Common myeloid progenitor, CD34-positive (primary cell): ENCODE results near the gene GALNT1.
A peak's percentile ranks its signal among the peaks of the same experiment; 100 is the strongest.

Experiments
- CTCF ChIA-PET: fragments of 350-600 bp; sonication (Branson Sonifier 250); formaldehyde crosslinking; loops from one replicate; lab custom pipeline; 2021; ENCODE audit warnings: antibody characterized with exemption; lab: Charles Lee
- POLR2A ChIA-PET: fragments of 350-600 bp; sonication (Branson Sonifier 250); formaldehyde crosslinking; loops from one replicate; lab custom pipeline; 2021; ENCODE audit warnings: antibody characterized with exemption; lab: Charles Lee
- DNase-seq, 3 donors: peaks; one replicate each; pipeline versions ENCODE4 v3.0.0 to v3.0.0-alpha.2; 2013
- H3K27ac ChIP-seq, 2 experiments: 1 replicate in 1 of 2; 2 replicates in 1 of 2; pipeline ENCODE4 v1.7.0; 2013; ENCODE audit warnings: inconsistent platforms in 2 of 2, low read length in 2 of 2, mild to moderate bottlenecking in 2 of 2, low read depth in 1 of 2, moderate library complexity in 1 of 2; ENCODE audit not compliant: severe bottlenecking in 2 of 2, insufficient read depth in 1 of 2, poor library complexity in 1 of 2
- H3K27me3 ChIP-seq, 5 experiments: replicated peaks in 2 of 5; 1 replicate in 3 of 5; 2 replicates in 2 of 5; pipeline versions ENCODE4 v1.6.1 to v1.7.0; 2013; ENCODE audit warnings: low read length in 4 of 5, mild to moderate bottlenecking in 2 of 5, moderate library complexity in 2 of 5, inconsistent platforms in 1 of 5; ENCODE audit not compliant: insufficient read depth in 5 of 5, control insufficient read depth in 4 of 5
- H3K36me3 ChIP-seq, 4 experiments: 1 replicate in 2 of 4; 2 replicates in 2 of 4; pipeline versions ENCODE4 v1.6.1 to v1.7.0; 2013; ENCODE audit warnings: low read length in 3 of 4, control low read depth in 1 of 4, mild to moderate bottlenecking in 1 of 4; ENCODE audit not compliant: control insufficient read depth in 4 of 4, insufficient read depth in 4 of 4
- H3K4me1 ChIP-seq, 4 experiments: 1 replicate in 3 of 4; 2 replicates in 1 of 4; pipeline versions ENCODE4 v1.6.1 to v1.7.1; 2013; ENCODE audit warnings: low read length in 3 of 4, mild to moderate bottlenecking in 3 of 4, control low read depth in 1 of 4, inconsistent platforms in 1 of 4, moderate library complexity in 1 of 4; ENCODE audit not compliant: control insufficient read depth in 4 of 4, insufficient read depth in 4 of 4; ENCODE audit errors: control extremely low read depth in 1 of 4
- H3K4me3 ChIP-seq, 7 experiments: 1 replicate in 4 of 7; 2 replicates in 3 of 7; pipeline versions ENCODE4 v1.5.1 to v1.7.0; 2013; ENCODE audit warnings: mild to moderate bottlenecking in 7 of 7, low read length in 6 of 7, moderate library complexity in 6 of 7, inconsistent platforms in 2 of 7, low read depth in 2 of 7, control low read depth in 1 of 7; ENCODE audit not compliant: insufficient read depth in 4 of 7, control insufficient read depth in 1 of 7; ENCODE audit errors: extremely low read depth in 1 of 7
- H3K9me3 ChIP-seq, 5 experiments: 1 replicate in 4 of 5; 2 replicates in 1 of 5; pipeline versions ENCODE4 v1.6.1 to v1.7.1; 2013; ENCODE audit warnings: low read length in 4 of 5, mild to moderate bottlenecking in 2 of 5, inconsistent platforms in 1 of 5, low read depth in 1 of 5, moderate library complexity in 1 of 5; ENCODE audit not compliant: control insufficient read depth in 4 of 5, insufficient read depth in 2 of 5; ENCODE audit errors: control extremely low read depth in 1 of 5
- WGBS: methylation state at CpG from one replicate; pipeline ENCODE4 v1.1.5; 2013; ENCODE audit not compliant: insufficient coverage; 5-methylcytosine and 5-hydroxymethylcytosine counted together

The GALNT1 gene

GRCh38 chr18:35703043-35703688, 121.6 kb downstream of the GALNT1 start:
- H3K9me3 ChIP-seq = no peaks in the 10 kb centered on the region
- POLR2A ChIA-PET = no interaction called here
- H3K27ac ChIP-seq = no peak overlapping the region
- H3K27me3 ChIP-seq = no peaks in the 10 kb centered on the region
- no peak for DNase-seq
- CTCF ChIA-PET = no interaction called here
- no peak overlapping the region for H3K4me3 ChIP-seq
- peaks cover 13 to 46% (median 27%) of the 10 kb centered on the region in 4 experiments for H3K36me3 ChIP-seq
- no peaks in the 10 kb centered on the region for H3K4me1 ChIP-seq

GRCh38 chr18:35705988-35706387, 124.4 kb downstream of the GALNT1 start:
- H3K27me3 ChIP-seq = no peaks in the 10 kb centered on the region
- ChIA-PET POLR2A (no interaction called here), CTCF (no interaction called here)
- no CpG with 5 or more reads among the region's 10 CpGs for WGBS
- H3K27ac ChIP-seq = no peak overlapping the region
- H3K4me1 ChIP-seq = no peaks in the 10 kb centered on the region
- H3K9me3 ChIP-seq = no peaks in the 10 kb centered on the region
- peaks cover 10 to 48% (median 26%) of the 10 kb centered on the region in 4 experiments for H3K36me3 ChIP-seq
- no peak for DNase-seq
- H3K4me3 ChIP-seq = no peak overlapping the region

DNA sequence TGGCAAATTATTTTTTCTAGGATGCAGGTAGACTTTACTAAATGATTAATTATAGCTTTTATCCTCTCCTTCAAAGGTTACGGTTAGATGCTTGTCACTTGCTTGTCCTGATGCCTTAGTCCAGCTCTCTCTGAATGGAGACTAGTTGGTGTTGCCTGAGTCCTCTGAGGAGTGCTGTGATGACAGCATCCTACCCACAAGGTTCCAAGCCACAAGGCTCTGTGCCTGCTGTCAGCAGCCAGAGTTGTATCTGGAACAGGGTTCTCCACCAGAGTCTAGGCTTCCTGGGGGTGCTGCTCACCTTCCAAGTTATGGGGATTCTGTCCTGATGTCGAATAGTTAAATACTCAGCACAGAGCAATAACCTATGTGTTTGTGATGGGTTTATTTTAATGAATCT, 125.7 kb downstream of the GALNT1 start:
- no peak for DNase-seq
- ChIA-PET CTCF (no interaction called here), POLR2A (no interaction called here)
- Histone ChIP-seq H3K27ac (no peak overlapping the region), H3K9me3 (peaks cover 0 to 2% (median 0%) of the 10 kb centered on the region in 5 experiments), H3K27me3 (no peaks in the 10 kb centered on the region), H3K4me1 (no peaks in the 10 kb centered on the region), H3K36me3 (peaks cover 10 to 57% (median 27%) of the 10 kb centered on the region in 4 experiments), H3K4me3 (no peak overlapping the region)
- no CpG with 5 or more reads among the region's 2 CpGs for WGBS

- Histone ChIP-seq H3K36me3 (peaks cover 13 to 59% (median 28%) of the 10 kb centered on the region in 4 experiments), H3K27me3 (no peaks in the 10 kb centered on the region), H3K4me1 (no peaks in the 10 kb centered on the region), H3K9me3 (peaks cover 0 to 2% (median 0%) of the 10 kb centered on the region in 5 experiments), H3K4me3 (no peak overlapping the region), H3K27ac (no peak overlapping the region)
- DNase-seq = no peak
- POLR2A ChIA-PET = no interaction called here
- WGBS = 100% methylated on average over 2 of the region's 6 CpGs
- CTCF ChIA-PET = no interaction called here
These were observed 126.1 kb downstream of the GALNT1 start for GRCh38 chr18:35707674-35708073.

DNA sequence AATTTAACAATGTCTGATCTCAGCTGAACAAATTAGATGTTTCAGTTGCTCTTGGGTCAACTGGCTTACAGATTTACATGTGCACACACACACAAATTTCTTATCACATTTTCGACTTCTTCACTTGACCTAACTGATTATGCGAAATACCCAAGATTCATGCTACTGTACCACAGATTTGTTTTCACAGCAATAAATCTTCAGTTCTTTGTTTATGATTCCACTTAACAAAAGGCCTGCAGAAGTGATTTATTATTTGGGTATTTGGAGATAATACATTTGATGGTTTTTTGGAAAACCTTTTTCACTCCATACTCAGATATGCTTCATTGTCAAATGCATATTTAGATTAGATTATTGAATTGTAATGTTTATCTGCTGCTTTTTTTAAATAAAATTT, 129.0 kb downstream of the GALNT1 start:
- Histone ChIP-seq H3K4me3 (no peak overlapping the region), H3K4me1 (no peaks in the 10 kb centered on the region), H3K27ac (no peak overlapping the region), H3K36me3 (peaks cover 11 to 41% (median 22%) of the 10 kb centered on the region in 4 experiments), H3K9me3 (peaks cover 0 to 10% (median 2%) of the 10 kb centered on the region in 5 experiments), H3K27me3 (no peaks in the 10 kb centered on the region)
- ChIA-PET POLR2A (no interaction called here), CTCF (no interaction called here)
- WGBS = 100% methylated on average over 1 of the region's 2 CpGs
- no peak for DNase-seq

DNA sequence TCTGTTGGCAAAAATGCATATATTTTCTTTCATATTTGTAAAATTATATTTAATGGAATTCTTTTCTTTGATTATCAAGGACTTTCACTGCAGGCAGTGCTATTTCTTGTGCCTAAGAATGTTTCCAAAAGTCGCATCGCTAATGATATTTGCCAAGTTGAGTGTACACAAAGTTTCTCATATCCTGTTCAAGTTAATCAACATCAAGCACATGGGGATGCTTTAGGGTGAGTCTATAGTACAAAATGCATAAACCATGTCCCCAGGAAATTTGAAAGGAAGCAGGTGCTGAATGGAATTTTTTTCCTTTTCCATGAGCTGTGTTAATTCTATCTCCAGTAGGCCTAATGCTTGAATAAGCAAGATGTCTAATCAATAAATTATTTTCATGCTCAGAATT, 129.7 kb downstream of the GALNT1 start:
- H3K36me3 ChIP-seq = peaks cover 7 to 36% (median 19%) of the 10 kb centered on the region in 4 experiments
- no peak overlapping the region for H3K4me3 ChIP-seq
- H3K4me1 ChIP-seq = no peaks in the 10 kb centered on the region
- WGBS = no CpG with 5 or more reads among the region's 2 CpGs
- H3K27ac ChIP-seq = no peak overlapping the region
- ChIA-PET CTCF (no interaction called here), POLR2A (no interaction called here)
- DNase-seq = no peak
- H3K9me3 ChIP-seq = peaks cover 0 to 13% (median 2%) of the 10 kb centered on the region in 5 experiments
- H3K27me3 ChIP-seq = no peaks in the 10 kb centered on the region

GRCh38 chr18:35713545-35713944, 132.0 kb downstream of the GALNT1 start:
- H3K27me3 ChIP-seq = no peaks in the 10 kb centered on the region
- H3K27ac ChIP-seq = no peak overlapping the region
- H3K36me3 ChIP-seq = peaks cover 3 to 31% (median 13%) of the 10 kb centered on the region in 4 experiments
- peak; percentile 42 to 86 (median 80) for DNase-seq
- ChIA-PET CTCF (interaction anchor here (0.7 kb wide), 1 partner anchor 17 kb away, joined by 3 read pairs; no protein-coding TSS in a partner anchor), POLR2A (no interaction called here)
- H3K4me1 ChIP-seq = no peaks in the 10 kb centered on the region
- H3K9me3 ChIP-seq = peaks cover 0 to 16% (median 2%) of the 10 kb centered on the region in 5 experiments
- no CpG with 5 or more reads among the region's 2 CpGs for WGBS
- no peak overlapping the region for H3K4me3 ChIP-seq
